ENCODE results near the gene HSFX3.
"Not testable (repeated sequence)": the region's sequence is repeated elsewhere in the genome, so short reads cannot be mapped to it uniquely, and the experiment has no call there.

HSFX3 gene

GRCh38 chrX:149520636-149521277 lies 29.0 kb downstream of the HSFX3 start:
- H3K27me3 ChIP-seq (ENCODE audit: insufficient read depth, low read length); H3K9me3 ChIP-seq (ENCODE audit: low read length); H2AFZ ChIP-seq (ENCODE audit: low read depth, low read length); H3K4me1 ChIP-seq (ENCODE audit: insufficient read depth, low read length); H3K4me3 ChIP-seq (ENCODE audit: low read length); H3K36me3 ChIP-seq (ENCODE audit: insufficient read depth, low read length): not testable (repeated sequence)

GRCh38 chrX:149518236-149518635 lies 31.5 kb downstream of the HSFX3 start:
- H3K4me1 ChIP-seq (ENCODE audit: insufficient read depth, low read length) = no peaks in the 10 kb centered on the region
- H3K27me3 ChIP-seq (ENCODE audit: insufficient read depth, low read length) = peaks cover 3% of the 10 kb centered on the region
- H3K36me3 ChIP-seq (ENCODE audit: insufficient read depth, low read length) = no peaks in the 10 kb centered on the region
- H3K4me3 ChIP-seq (ENCODE audit: low read length) = no peak overlapping the region
- no peak overlapping the region for H2AFZ ChIP-seq (ENCODE audit: low read depth, low read length)
- no peaks in the 10 kb centered on the region for H3K9me3 ChIP-seq (ENCODE audit: low read length)

- Histone ChIP-seq H2AFZ (ENCODE audit: low read depth, low read length) (no peak overlapping the region), H3K4me1 (ENCODE audit: insufficient read depth, low read length) (no peaks in the 10 kb centered on the region), H3K9me3 (ENCODE audit: low read length) (no peaks in the 10 kb centered on the region), H3K4me3 (ENCODE audit: low read length) (no peak overlapping the region), H3K27me3 (ENCODE audit: insufficient read depth, low read length) (peaks cover 3% of the 10 kb centered on the region), H3K36me3 (ENCODE audit: insufficient read depth, low read length) (no peaks in the 10 kb centered on the region)
Observed at GRCh38 chrX:149517308-149517707, 32.4 kb downstream of the HSFX3 start.

- Histone ChIP-seq H3K27me3 (ENCODE audit: insufficient read depth, low read length) (peaks cover 3% of the 10 kb centered on the region), H3K36me3 (ENCODE audit: insufficient read depth, low read length) (no peaks in the 10 kb centered on the region), H3K4me3 (ENCODE audit: low read length) (no peak overlapping the region), H3K9me3 (ENCODE audit: low read length) (no peaks in the 10 kb centered on the region), H3K4me1 (ENCODE audit: insufficient read depth, low read length) (no peaks in the 10 kb centered on the region), H2AFZ (ENCODE audit: low read depth, low read length) (no peak overlapping the region)
Observed at GRCh38 chrX:149516604-149517003, 33.1 kb downstream of the HSFX3 start.

GRCh38 chrX:149515954-149516602 lies 33.6 kb downstream of the HSFX3 start:
- no peaks in the 10 kb centered on the region for H3K27me3 ChIP-seq (ENCODE audit: insufficient read depth, low read length)
- no peaks in the 10 kb centered on the region for H3K4me1 ChIP-seq (ENCODE audit: insufficient read depth, low read length)
- no peaks in the 10 kb centered on the region for H3K9me3 ChIP-seq (ENCODE audit: low read length)
- no peak overlapping the region for H2AFZ ChIP-seq (ENCODE audit: low read depth, low read length)
- no peak overlapping the region for H3K4me3 ChIP-seq (ENCODE audit: low read length)
- H3K36me3 ChIP-seq (ENCODE audit: insufficient read depth, low read length) = no peaks in the 10 kb centered on the region

GRCh38 chrX:149513825-149514428 lies 35.8 kb downstream of the HSFX3 start:
- Histone ChIP-seq H3K4me3 (ENCODE audit: low read length) (no peak overlapping the region), H3K4me1 (ENCODE audit: insufficient read depth, low read length) (no peaks in the 10 kb centered on the region), H2AFZ (ENCODE audit: low read depth, low read length) (no peak overlapping the region), H3K27me3 (ENCODE audit: insufficient read depth, low read length) (no peaks in the 10 kb centered on the region), H3K9me3 (ENCODE audit: low read length) (no peaks in the 10 kb centered on the region), H3K36me3 (ENCODE audit: insufficient read depth, low read length) (no peaks in the 10 kb centered on the region)

GRCh38 chrX:149512225-149512885 lies 37.4 kb downstream of the HSFX3 start:
- Histone ChIP-seq H2AFZ (ENCODE audit: low read depth, low read length) (no peak overlapping the region), H3K36me3 (ENCODE audit: insufficient read depth, low read length) (no peaks in the 10 kb centered on the region), H3K4me1 (ENCODE audit: insufficient read depth, low read length) (no peaks in the 10 kb centered on the region), H3K9me3 (ENCODE audit: low read length) (no peaks in the 10 kb centered on the region), H3K27me3 (ENCODE audit: insufficient read depth, low read length) (no peaks in the 10 kb centered on the region), H3K4me3 (ENCODE audit: low read length) (no peak overlapping the region)

- no peaks in the 10 kb centered on the region for H3K36me3 ChIP-seq (ENCODE audit: insufficient read depth, low read length)
Observed at GRCh38 chrX:149511081-149511480, 38.6 kb downstream of the HSFX3 start.

GRCh38 chrX:149510386-149510785 lies 39.3 kb downstream of the HSFX3 start:
- Histone ChIP-seq H2AFZ (ENCODE audit: low read depth, low read length) (no peak overlapping the region), H3K27me3 (ENCODE audit: insufficient read depth, low read length) (no peaks in the 10 kb centered on the region), H3K36me3 (ENCODE audit: insufficient read depth, low read length) (no peaks in the 10 kb centered on the region), H3K9me3 (ENCODE audit: low read length) (no peaks in the 10 kb centered on the region), H3K4me3 (ENCODE audit: low read length) (no peak overlapping the region), H3K4me1 (ENCODE audit: insufficient read depth, low read length) (no peaks in the 10 kb centered on the region)

More at GRCh38 chrX:149511081-149511480, 38.6 kb downstream of the HSFX3 start:
- H3K4me3 ChIP-seq (ENCODE audit: low read length) = no peak overlapping the region
- H3K4me1 ChIP-seq (ENCODE audit: insufficient read depth, low read length) = no peaks in the 10 kb centered on the region
- no peaks in the 10 kb centered on the region for H3K27me3 ChIP-seq (ENCODE audit: insufficient read depth, low read length)
- no peak overlapping the region for H2AFZ ChIP-seq (ENCODE audit: low read depth, low read length)
- H3K9me3 ChIP-seq (ENCODE audit: low read length) = no peaks in the 10 kb centered on the region

- Histone ChIP-seq H3K27me3 (ENCODE audit: insufficient read depth, low read length) (no peaks in the 10 kb centered on the region), H3K36me3 (ENCODE audit: insufficient read depth, low read length) (no peaks in the 10 kb centered on the region), H2AFZ (ENCODE audit: low read depth, low read length) (no peak overlapping the region), H3K4me1 (ENCODE audit: insufficient read depth, low read length) (peaks cover 9% of the 10 kb centered on the region), H3K9me3 (ENCODE audit: low read length) (no peaks in the 10 kb centered on the region), H3K4me3 (ENCODE audit: low read length) (no peak overlapping the region)
Observed at GRCh38 chrX:149508467-149508866, 41.3 kb downstream of the HSFX3 start.

- Histone ChIP-seq H2AFZ (ENCODE audit: low read depth, low read length) (no peak overlapping the region), H3K36me3 (ENCODE audit: insufficient read depth, low read length) (no peaks in the 10 kb centered on the region), H3K4me1 (ENCODE audit: insufficient read depth, low read length) (peaks cover 9% of the 10 kb centered on the region), H3K9me3 (ENCODE audit: low read length) (no peaks in the 10 kb centered on the region), H3K4me3 (ENCODE audit: low read length) (no peak overlapping the region), H3K27me3 (ENCODE audit: insufficient read depth, low read length) (no peaks in the 10 kb centered on the region)
Observed at GRCh38 chrX:149506349-149506748, 43.4 kb downstream of the HSFX3 start.

GRCh38 chrX:149505671-149506070 lies 44.1 kb downstream of the HSFX3 start:
- Histone ChIP-seq H2AFZ (ENCODE audit: low read depth, low read length) (no peak overlapping the region), H3K9me3 (ENCODE audit: low read length) (no peaks in the 10 kb centered on the region), H3K36me3 (ENCODE audit: insufficient read depth, low read length) (peaks cover 2% of the 10 kb centered on the region), H3K4me3 (ENCODE audit: low read length) (peak overlapping the region; percentile 53), H3K4me1 (ENCODE audit: insufficient read depth, low read length) (peaks cover 9% of the 10 kb centered on the region), H3K27me3 (ENCODE audit: insufficient read depth, low read length) (no peaks in the 10 kb centered on the region)

- peak within 1 kb of the TSS; percentile 53 for H3K4me3 ChIP-seq (ENCODE audit: low read length)
- H2AFZ ChIP-seq (ENCODE audit: low read depth, low read length) = no peak within 1 kb of the TSS
- peaks cover 8% of the 10 kb centered on the region for H3K36me3 ChIP-seq (ENCODE audit: insufficient read depth, low read length)
- H3K27me3 ChIP-seq (ENCODE audit: insufficient read depth, low read length) = no peaks in the 10 kb centered on the region
- peaks cover 9% of the 10 kb centered on the region for H3K4me1 ChIP-seq (ENCODE audit: insufficient read depth, low read length)
- no peaks in the 10 kb centered on the region for H3K9me3 ChIP-seq (ENCODE audit: low read length)
Observed at GRCh38 chrX:149504915-149505651, 44.6 kb downstream of the HSFX3 start, which contains the start of gene IDS. IDS (minus strand) TSS chrX:149505306; CDS start chrX:149505137, 169 bp downstream.
